Muscle of back (tissue), 11 donors: Measurements from ENCODE around the gene DUSP28. TPM values are rescaled to one million over a fixed set of nuclear protein-coding genes. Genes with fewer than 3 reads are reported as not detected.
"Not testable (repeated sequence)": the region's sequence is repeated elsewhere in the genome, so short reads cannot be mapped to it uniquely, and the experiment has no call there.

ENCODE experiments used
- DNase-seq, 3 donors: peaks; one replicate each; pipeline versions ENCODE4 v3.0.0 to v3.0.0-alpha.2; 2013
- polyA plus RNA-seq, 10 donors: library from polyadenylated mRNA; unstranded; fragments of 120-200 nt; gene quantifications; one replicate each; pipeline ENCODE4 v1.2.1, GENCODE V29; 2013; ENCODE audit not compliant: insufficient read length in 10 of 10

The DUSP28 gene
- polyA plus RNA-seq, 10 donors, result 8.1 to 11.0 (median 9.6) TPM

GRCh38 chr2:240558236-240558761 lies 1.9 kb upstream of the DUSP28 start:
- DNase-seq, result no peak

GRCh38 chr2:240559286-240559685 lies 871 bp upstream of the DUSP28 start:
- no peak for DNase-seq

GRCh38 chr2:240560480-240561324 lies 545 bp downstream of the DUSP28 start:
- DNase-seq, result peak; percentile 98 to 99 (median 99)

- DNase-seq, result no peak
Observed at GRCh38 chr2:240561325-240561971, 1.3 kb downstream of the DUSP28 start.

GRCh38 chr2:240563231-240563630 lies 3.1 kb downstream of the DUSP28 start:
- DNase-seq, result not testable (repeated sequence)

- DNase-seq, result no peak
Observed at GRCh38 chr2:240563951-240564560, 3.9 kb downstream of the DUSP28 start.

- no peak for DNase-seq
Observed at GRCh38 chr2:240564561-240565332, 4.6 kb downstream of the DUSP28 start.

- peak in 1 of 3 donors; percentile 57 for DNase-seq
Observed at GRCh38 chr2:240565333-240566202, 5.4 kb downstream of the DUSP28 start.

GRCh38 chr2:240566203-240567136 lies 6.3 kb downstream of the DUSP28 start:
- DNase-seq, result peak; percentile 70 to 84 (median 80)

GRCh38 chr2:240567137-240567871 lies 7.1 kb downstream of the DUSP28 start:
- peak in 1 of 3 donors; percentile 35 for DNase-seq

- peak in 1 of 3 donors; percentile 66 for DNase-seq
Observed at GRCh38 chr2:240567872-240568677, 7.9 kb downstream of the DUSP28 start, which contains the start of gene RNPEPL1. TSS of gene RNPEPL1 (plus strand) at chr2:240568484. CDS start at chr2:240568587, 103 bp downstream.

GRCh38 chr2:240568678-240569522 lies 8.7 kb downstream of the DUSP28 start:
- DNase-seq, result peak; percentile 56 to 87 (median 86)

GRCh38 chr2:240569523-240569997 lies 9.4 kb downstream of the DUSP28 start:
- no peak for DNase-seq

GRCh38 chr2:240569998-240570530 lies 9.9 kb downstream of the DUSP28 start:
- DNase-seq, result no peak

GRCh38 chr2:240570531-240571313 lies 10.6 kb downstream of the DUSP28 start:
- no peak for DNase-seq
